ENCODE results near the gene PRRC2B. TPM values are rescaled to one million over a fixed set of nuclear protein-coding genes. Genes with fewer than 3 reads are reported as not detected.

Gene PRRC2B
- total and polyA plus RNA-seq, 7 donors: 10.8 to 98.6 (median 65.3) TPM

DNA sequence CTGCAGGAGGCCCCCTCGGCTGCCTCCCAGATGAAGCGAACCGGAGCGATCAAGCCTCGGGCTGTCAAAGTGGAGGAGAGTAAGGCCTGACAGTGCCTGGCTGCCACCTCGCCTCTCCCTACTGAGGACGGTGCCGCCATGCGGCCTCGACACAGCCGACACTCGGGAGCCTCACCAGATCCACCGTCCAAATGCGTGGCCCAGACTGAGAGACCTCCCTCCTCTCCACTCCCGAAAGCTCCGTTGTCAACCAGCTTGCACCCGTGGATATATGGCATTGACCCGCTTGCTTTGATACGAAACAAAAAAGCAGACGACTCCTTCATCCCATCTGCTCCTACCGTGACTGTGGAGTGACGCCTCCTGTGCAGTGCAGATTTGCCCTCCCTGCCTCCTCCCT lies 101.9 kb downstream of the PRRC2B start:
- Histone ChIP-seq H3K27me3 (no peaks in the 10 kb centered on the region), H3K4me3 (no peak overlapping the region), H3K27ac (no peak overlapping the region), H3K4me1 (no peaks in the 10 kb centered on the region), H3K9me3 (no peaks in the 10 kb centered on the region), H3K36me3 (peaks cover 47 to 98% (median 76%) of the 10 kb centered on the region in 4 donors)
- no peak for TF ChIP-seq POLR2AphosphoS5 (IDR thresholded peaks at IDR 0.05)
- TF ChIP-seq, protein P1, sequence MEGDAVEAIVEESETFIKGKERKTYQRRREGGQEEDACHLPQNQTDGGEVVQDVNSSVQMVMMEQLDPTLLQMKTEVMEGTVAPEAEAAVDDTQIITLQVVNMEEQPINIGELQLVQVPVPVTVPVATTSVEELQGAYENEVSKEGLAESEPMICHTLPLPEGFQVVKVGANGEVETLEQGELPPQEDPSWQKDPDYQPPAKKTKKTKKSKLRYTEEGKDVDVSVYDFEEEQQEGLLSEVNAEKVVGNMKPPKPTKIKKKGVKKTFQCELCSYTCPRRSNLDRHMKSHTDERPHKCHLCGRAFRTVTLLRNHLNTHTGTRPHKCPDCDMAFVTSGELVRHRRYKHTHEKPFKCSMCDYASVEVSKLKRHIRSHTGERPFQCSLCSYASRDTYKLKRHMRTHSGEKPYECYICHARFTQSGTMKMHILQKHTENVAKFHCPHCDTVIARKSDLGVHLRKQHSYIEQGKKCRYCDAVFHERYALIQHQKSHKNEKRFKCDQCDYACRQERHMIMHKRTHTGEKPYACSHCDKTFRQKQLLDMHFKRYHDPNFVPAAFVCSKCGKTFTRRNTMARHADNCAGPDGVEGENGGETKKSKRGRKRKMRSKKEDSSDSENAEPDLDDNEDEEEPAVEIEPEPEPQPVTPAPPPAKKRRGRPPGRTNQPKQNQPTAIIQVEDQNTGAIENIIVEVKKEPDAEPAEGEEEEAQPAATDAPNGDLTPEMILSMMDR (IDR thresholded peaks at IDR 0.05): no peak
- TF ChIP-seq EP300 (IDR thresholded peaks at IDR 0.05): no peak
- no peak for TF ChIP-seq POLR2A (IDR thresholded peaks at IDR 0.05)
- intact Hi-C loops (cut with DNase I): no loop called here
- WGBS, 2 donors: 91% methylated on average over 22 of the region's 22 CpGs
- no peak for DNase-seq

DNA sequence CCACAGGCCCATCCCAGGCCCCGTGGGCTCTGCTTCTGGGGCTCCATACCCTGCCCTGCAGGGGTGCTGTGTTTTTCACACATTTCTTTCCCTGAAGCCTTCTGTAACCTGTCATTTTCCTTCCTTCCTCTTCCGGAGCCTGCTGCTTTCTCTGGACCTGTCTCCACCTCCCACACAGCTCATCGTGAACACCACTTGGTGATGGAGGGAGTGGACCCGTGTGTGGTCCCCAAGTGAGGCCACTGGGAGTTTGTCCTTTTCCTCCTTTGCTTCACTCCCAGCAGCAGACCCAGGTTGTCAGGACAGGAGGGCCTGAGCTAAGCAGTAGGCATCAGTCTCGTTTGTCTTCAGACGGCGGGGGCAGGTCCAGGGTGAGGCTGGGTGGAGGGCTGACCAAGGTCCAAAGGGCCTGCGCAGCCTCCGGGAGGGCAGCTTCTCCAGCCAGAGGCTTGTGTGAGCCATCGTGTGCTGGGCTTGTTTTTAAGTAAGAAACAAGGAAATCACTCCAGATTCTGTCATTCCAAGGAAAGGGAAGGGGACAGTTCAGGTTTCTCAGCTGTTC lies 103.0 kb downstream of the PRRC2B start:
- Histone ChIP-seq H3K27me3 (no peaks in the 10 kb centered on the region), H3K4me3 (no peak overlapping the region), H3K36me3 (peaks cover 35 to 87% (median 65%) of the 10 kb centered on the region in 4 donors), H3K27ac (no peak overlapping the region), H3K4me1 (peaks cover 0 to 7% (median 6%) of the 10 kb centered on the region in 4 donors), H3K9me3 (no peaks in the 10 kb centered on the region)
- TF ChIP-seq, protein P1 (IDR thresholded peaks at IDR 0.05): no peak
- TF ChIP-seq POLR2AphosphoS5 (IDR thresholded peaks at IDR 0.05): no peak
- no peak for TF ChIP-seq EP300 (IDR thresholded peaks at IDR 0.05)
- no peak for TF ChIP-seq POLR2A (IDR thresholded peaks at IDR 0.05)
- DNase-seq: no peak
- 47 to 78% methylated on average over 10 of the region's 10 CpGs for WGBS, 2 donors
- intact Hi-C loops (cut with DNase I): no loop called here

DNA sequence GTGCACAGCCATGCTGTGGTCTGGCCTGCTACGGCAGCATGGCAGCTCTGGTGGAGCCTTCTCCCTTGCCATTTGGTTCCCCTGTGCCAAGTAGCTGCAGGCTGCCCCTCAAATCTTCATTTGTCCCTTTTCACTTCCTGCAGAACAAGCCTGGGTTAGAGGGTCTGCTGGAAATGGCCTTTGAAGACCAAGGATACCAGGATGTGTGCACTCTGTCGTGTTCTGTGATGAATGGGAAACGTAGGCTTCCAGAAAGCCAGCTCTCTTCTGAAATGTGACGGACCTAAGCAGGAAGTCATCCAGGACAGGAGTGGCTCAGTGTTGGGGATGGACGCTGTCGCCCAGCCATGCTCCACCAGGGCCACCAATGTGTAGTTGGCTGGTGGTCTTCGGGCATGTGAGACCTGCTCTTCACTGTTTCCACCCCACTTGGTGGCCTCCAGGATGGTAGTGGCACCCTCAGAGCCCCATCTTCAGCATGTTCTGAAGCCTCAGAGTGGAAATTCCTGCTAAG lies 105.4 kb downstream of the PRRC2B start:
- 88 to 90% methylated on average over 7 of the region's 7 CpGs for WGBS, 2 donors
- H3K36me3 ChIP-seq: peaks cover 18 to 63% (median 41%) of the 10 kb centered on the region in 4 donors
- H3K27ac ChIP-seq: no peak overlapping the region
- H3K27me3 ChIP-seq: no peaks in the 10 kb centered on the region
- DNase-seq: no peak
- TF ChIP-seq, protein P1 (IDR thresholded peaks at IDR 0.05): no peak
- TF ChIP-seq EP300 (IDR thresholded peaks at IDR 0.05) (no peak), POLR2A (IDR thresholded peaks at IDR 0.05) (no peak), POLR2AphosphoS5 (IDR thresholded peaks at IDR 0.05) (no peak)
- no peak overlapping the region for H3K4me3 ChIP-seq
- peaks cover 0 to 23% (median 21%) of the 10 kb centered on the region in 4 donors for H3K4me1 ChIP-seq
- no peaks in the 10 kb centered on the region for H3K9me3 ChIP-seq
- intact Hi-C loops (cut with DNase I): no loop called here

DNA sequence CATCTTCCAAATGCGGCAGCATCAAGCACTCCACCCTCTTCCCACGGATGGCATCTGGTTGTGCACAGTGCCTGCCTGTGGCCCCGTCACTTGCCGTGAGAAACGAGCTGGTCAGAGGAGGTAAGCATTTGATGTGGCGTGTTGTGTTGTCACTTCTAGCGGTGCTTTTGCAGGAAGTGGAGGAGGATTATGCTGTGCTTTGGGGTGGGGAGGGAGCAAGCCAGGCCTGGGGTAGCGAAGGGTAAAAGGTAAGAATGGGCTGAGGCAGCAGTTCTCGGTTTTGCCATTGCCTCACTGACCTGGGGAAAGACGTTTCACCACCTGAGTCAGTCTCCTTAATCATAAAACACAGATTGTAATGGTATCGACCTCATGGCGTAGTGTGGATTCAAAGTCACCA lies 106.5 kb downstream of the PRRC2B start:
- 67 to 73% methylated on average over 12 of the region's 12 CpGs for WGBS, 2 donors
- intact Hi-C loops (cut with DNase I): loop anchor here (5.0 to 10.0 kb wide), 2 partner anchors 98 to 244 kb away; partner anchors contain the start of gene RAPGEF1
- no peak overlapping the region for H3K4me3 ChIP-seq
- no peaks in the 10 kb centered on the region for H3K27me3 ChIP-seq
- no peaks in the 10 kb centered on the region for H3K9me3 ChIP-seq
- DNase-seq: no peak
- TF ChIP-seq, protein P1 (IDR thresholded peaks at IDR 0.05): no peak
- TF ChIP-seq POLR2A (IDR thresholded peaks at IDR 0.05) (no peak), EP300 (IDR thresholded peaks at IDR 0.05) (no peak), POLR2AphosphoS5 (IDR thresholded peaks at IDR 0.05) (no peak)
- H3K27ac ChIP-seq: no peak overlapping the region
- H3K4me1 ChIP-seq: peaks cover 0 to 27% (median 24%) of the 10 kb centered on the region in 4 donors
- peaks cover 12 to 52% (median 31%) of the 10 kb centered on the region in 4 donors for H3K36me3 ChIP-seq
